Mesodermal cell (in vitro differentiated cells): Measurements from ENCODE around the gene DRD4.

Experiments
- H3K27ac ChIP-seq: 2 replicates; pipeline ENCODE4 v1.7.0; 2013; ENCODE audit warnings: mild to moderate bottlenecking, low read depth, low read length, moderate library complexity; ENCODE audit not compliant: severe bottlenecking
- H3K36me3 ChIP-seq: 2 replicates; pipeline ENCODE4 v1.7.1; 2013; ENCODE audit warnings: mild to moderate bottlenecking, low read length, moderate library complexity; ENCODE audit not compliant: control insufficient read depth, insufficient read depth
- H3K4me1 ChIP-seq: one replicate; pipeline ENCODE4 v1.7.1; 2013; ENCODE audit warnings: mild to moderate bottlenecking, low read length; ENCODE audit not compliant: insufficient read depth, control insufficient read depth, poor library complexity, severe bottlenecking
- H3K4me3 ChIP-seq: 2 replicates; pipeline ENCODE4 v1.7.0; 2013; ENCODE audit warnings: low read length, control low read depth, mild to moderate bottlenecking; ENCODE audit not compliant: insufficient read depth, poor library complexity, severe bottlenecking; ENCODE audit errors: extremely low read depth
- H3K9me3 ChIP-seq: 2 replicates; pipeline ENCODE4 v1.7.1; 2013; ENCODE audit warnings: mild to moderate bottlenecking, low read length, moderate library complexity; ENCODE audit not compliant: control insufficient read depth
- WGBS, 2 experiments: methylation state at CpG; one replicate each; pipeline ENCODE4 v1.1.5; 2013; ENCODE audit warnings: missing lambda C conversion rate in 2 of 2; ENCODE audit not compliant: insufficient coverage in 2 of 2; 5-methylcytosine and 5-hydroxymethylcytosine counted together

DRD4 gene

DNA sequence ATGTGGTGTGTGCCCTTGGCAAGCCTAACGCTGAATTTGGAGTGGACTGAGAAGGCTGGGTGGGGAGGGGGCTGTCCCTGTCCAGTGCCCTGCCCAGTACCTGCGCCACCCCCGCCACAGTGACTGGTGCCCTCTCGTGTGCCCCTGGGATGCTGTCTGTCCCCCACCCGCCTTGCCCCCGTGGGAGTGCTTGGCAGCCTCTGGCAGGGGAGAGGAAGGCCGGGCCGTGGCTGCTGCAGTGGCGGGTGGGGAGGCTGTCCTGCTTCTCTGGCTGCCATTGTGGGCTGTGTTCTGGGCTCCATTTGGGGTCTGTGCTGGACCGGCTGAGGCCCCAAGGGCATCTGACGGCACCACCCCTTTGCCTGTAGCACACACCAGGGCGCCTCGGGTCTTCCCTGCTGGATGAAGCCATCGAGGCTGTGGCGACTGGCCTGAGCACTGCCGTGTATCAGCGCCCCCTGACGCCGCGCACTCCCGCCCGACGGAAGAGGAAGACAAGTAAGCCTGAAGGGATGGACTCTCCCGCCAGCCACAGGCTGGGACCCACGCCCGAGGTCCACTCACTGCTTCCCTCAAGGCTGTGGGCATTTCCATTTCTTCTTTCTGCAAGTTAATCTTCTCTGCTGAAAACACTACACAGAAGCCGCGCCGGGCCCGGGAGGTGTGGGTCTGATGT lies 38.9 kb upstream of the DRD4 start:
- no peak overlapping the region for H3K27ac ChIP-seq
- WGBS, 2 experiments = 95 to 96% methylated on average over 23 to 27 of the region's 30 CpGs
- no peaks in the 10 kb centered on the region for H3K4me1 ChIP-seq
- no peak overlapping the region for H3K4me3 ChIP-seq
- H3K36me3 ChIP-seq = peaks cover 92% of the 10 kb centered on the region
- H3K9me3 ChIP-seq = no peaks in the 10 kb centered on the region

DNA sequence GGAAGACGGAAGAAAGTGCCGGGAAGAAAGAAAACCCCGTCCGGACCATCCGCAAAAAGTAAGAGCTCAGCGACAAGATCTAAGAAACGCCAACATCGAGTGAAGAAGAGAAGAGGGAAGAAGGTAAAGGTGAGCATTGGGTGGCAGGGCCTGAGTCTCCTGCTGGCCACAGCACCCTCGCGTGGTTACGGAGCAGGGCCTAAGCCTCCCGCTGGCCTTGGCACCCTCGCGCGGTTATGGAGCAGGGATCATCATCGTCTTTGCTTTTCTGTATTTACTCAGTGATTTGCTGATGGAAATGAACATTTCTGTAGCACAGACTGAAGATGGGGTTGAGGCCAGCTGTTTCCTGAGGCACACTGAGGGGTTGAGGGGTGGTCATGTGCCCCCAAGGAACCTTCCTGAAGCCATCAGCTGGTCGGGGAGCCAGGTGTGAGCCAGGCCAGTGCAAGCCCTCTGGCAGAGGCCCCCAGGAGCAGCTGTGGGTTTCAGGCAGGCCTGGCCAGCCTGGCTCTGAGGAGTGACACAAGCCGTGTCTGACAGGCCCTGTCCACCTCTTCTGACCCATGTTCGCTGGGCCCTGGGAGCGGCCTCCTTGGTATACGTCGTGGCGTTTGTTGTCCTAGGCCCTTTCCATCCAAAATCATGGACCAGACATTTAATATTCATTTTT lies 35.4 kb upstream of the DRD4 start:
- Histone ChIP-seq H3K4me3 (no peak overlapping the region), H3K27ac (no peak overlapping the region), H3K4me1 (no peaks in the 10 kb centered on the region), H3K9me3 (no peaks in the 10 kb centered on the region), H3K36me3 (peaks cover 90% of the 10 kb centered on the region)
- 94 to 98% methylated on average over 12 to 23 of the region's 23 CpGs for WGBS, 2 experiments

GRCh38 chr11:603154-603553 lies 33.9 kb upstream of the DRD4 start:
- peaks cover 92% of the 10 kb centered on the region for H3K36me3 ChIP-seq
- H3K27ac ChIP-seq = no peak overlapping the region
- H3K9me3 ChIP-seq = no peaks in the 10 kb centered on the region
- WGBS, 2 experiments = 95 to 98% methylated on average over 10 to 11 of the region's 13 CpGs
- H3K4me3 ChIP-seq = no peak overlapping the region
- no peaks in the 10 kb centered on the region for H3K4me1 ChIP-seq

DNA sequence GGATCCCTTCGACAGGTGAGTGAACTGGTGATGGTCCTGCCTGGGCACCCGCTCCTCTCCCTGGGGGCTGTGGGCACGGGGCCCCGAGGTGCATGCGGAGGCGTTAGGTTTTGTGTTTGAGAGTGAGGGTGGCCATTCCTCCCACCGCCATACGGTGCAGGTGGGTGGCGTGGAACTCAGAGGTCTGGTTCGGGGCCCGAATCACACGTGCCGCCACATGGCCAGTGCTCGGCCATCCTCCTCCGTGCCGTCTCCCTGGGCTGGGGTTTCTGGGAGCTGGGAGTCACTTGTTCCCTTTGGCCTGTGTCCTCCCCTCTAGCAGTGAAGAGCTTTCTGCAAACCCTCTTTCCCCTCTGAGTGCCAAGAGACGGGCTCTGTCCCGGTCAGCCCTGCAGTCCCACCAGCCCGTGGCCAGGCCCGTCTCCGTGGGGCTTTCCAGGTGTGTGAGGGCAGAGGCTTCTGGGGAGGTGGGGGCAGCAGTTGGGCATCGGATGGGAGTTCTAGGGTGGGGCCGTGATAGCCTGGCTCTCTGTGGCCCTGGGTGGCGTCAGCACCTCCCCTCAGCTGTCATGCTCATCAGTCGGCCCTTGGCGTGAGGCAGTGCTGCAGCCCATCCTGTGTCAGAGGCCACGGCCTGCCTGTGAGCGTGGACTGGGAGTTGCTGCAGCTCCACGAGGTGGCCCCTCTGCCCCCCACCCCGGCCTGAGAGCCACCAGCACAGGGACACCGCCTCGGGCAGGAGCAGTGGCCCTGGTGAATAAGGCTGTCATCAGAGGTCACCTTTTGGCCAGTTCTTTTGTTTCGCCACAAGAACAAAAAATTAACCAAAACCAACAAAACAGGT lies 31.6 kb upstream of the DRD4 start:
- peaks cover 95% of the 10 kb centered on the region for H3K36me3 ChIP-seq
- 96 to 98% methylated on average over 20 to 29 of the region's 33 CpGs for WGBS, 2 experiments
- H3K9me3 ChIP-seq = no peaks in the 10 kb centered on the region

GRCh38 chr11:606245-606644 lies 30.8 kb upstream of the DRD4 start:
- H3K4me1 ChIP-seq = no peaks in the 10 kb centered on the region
- WGBS, 2 experiments = 92 to 94% methylated on average over 14 to 19 of the region's 19 CpGs
- no peak overlapping the region for H3K4me3 ChIP-seq
- no peaks in the 10 kb centered on the region for H3K9me3 ChIP-seq
- no peak overlapping the region for H3K27ac ChIP-seq
- H3K36me3 ChIP-seq = peaks cover 98% of the 10 kb centered on the region

More for the DNA sequence above, 31.6 kb upstream of the DRD4 start:
- no peak overlapping the region for H3K4me3 ChIP-seq
- H3K4me1 ChIP-seq = no peaks in the 10 kb centered on the region
- no peak overlapping the region for H3K27ac ChIP-seq

GRCh38 chr11:607020-607780 lies 29.9 kb upstream of the DRD4 start:
- H3K4me1 ChIP-seq = no peaks in the 10 kb centered on the region
- no peak overlapping the region for H3K27ac ChIP-seq
- 97 to 98% methylated on average over 27 to 34 of the region's 35 CpGs for WGBS, 2 experiments
- no peak overlapping the region for H3K4me3 ChIP-seq
- no peaks in the 10 kb centered on the region for H3K9me3 ChIP-seq
- H3K36me3 ChIP-seq = peaks cover 97% of the 10 kb centered on the region

GRCh38 chr11:607971-608659 lies 29.0 kb upstream of the DRD4 start:
- Histone ChIP-seq H3K4me1 (peaks cover 3% of the 10 kb centered on the region), H3K36me3 (peaks cover 97% of the 10 kb centered on the region), H3K27ac (no peak overlapping the region), H3K4me3 (no peak overlapping the region), H3K9me3 (no peaks in the 10 kb centered on the region)
- WGBS, 2 experiments = 96% methylated on average over 27 to 45 of the region's 45 CpGs

DNA sequence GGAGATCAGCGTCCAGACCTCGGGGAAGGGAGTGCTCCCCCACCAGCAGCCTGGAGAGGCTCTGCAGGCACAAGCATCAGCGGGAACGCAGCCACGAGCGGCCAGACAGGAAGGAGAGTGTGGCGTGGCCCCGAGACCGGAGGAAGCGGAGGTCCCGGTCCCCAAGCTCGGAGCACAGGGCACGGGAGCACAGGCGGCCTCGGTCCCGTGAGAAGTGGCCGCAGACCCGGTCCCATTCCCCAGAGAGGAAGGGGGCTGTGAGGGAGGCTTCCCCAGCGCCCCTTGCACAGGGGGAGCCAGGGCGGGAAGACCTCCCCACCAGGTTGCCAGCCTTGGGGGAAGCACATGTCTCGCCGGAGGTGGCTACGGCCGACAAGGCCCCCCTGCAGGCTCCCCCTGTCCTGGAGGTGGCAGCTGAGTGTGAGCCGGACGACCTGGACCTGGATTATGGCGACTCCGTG lies 28.2 kb upstream of the DRD4 start:
- H3K36me3 ChIP-seq = peaks cover 96% of the 10 kb centered on the region
- no peak overlapping the region for H3K4me3 ChIP-seq
- H3K9me3 ChIP-seq = no peaks in the 10 kb centered on the region
- 90 to 98% methylated on average over 19 to 27 of the region's 28 CpGs for WGBS, 2 experiments
- H3K4me1 ChIP-seq = peaks cover 6% of the 10 kb centered on the region
- no peak overlapping the region for H3K27ac ChIP-seq

DNA sequence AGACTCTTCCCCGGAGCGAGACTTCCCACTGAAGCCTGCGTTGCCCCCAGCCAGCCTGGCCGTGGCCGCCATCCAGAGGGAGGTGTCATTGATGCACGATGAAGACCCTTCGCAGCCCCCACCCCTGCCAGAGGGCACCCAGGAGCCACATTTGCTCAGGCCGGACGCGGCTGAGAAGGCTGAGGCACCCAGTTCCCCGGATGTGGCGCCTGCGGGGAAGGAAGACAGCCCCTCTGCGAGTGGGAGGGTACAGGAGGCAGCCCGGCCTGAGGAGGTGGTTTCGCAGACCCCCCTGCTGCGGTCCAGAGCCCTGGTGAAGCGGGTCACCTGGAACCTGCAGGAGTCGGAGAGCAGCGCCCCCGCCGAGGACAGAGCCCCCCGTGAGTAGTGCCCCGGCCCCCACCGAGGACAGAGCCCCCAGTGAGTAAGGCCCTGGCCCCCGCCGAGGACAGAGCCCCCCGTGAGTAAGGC lies 27.7 kb upstream of the DRD4 start:
- 98% methylated on average over 23 to 25 of the region's 28 CpGs for WGBS, 2 experiments
- H3K4me3 ChIP-seq = no peak overlapping the region
- H3K36me3 ChIP-seq = peaks cover 95% of the 10 kb centered on the region
- no peak overlapping the region for H3K27ac ChIP-seq
- no peaks in the 10 kb centered on the region for H3K9me3 ChIP-seq
- H3K4me1 ChIP-seq = peaks cover 6% of the 10 kb centered on the region
